ENCODE results near the gene GALNT13.

Gene GALNT13

DNA sequence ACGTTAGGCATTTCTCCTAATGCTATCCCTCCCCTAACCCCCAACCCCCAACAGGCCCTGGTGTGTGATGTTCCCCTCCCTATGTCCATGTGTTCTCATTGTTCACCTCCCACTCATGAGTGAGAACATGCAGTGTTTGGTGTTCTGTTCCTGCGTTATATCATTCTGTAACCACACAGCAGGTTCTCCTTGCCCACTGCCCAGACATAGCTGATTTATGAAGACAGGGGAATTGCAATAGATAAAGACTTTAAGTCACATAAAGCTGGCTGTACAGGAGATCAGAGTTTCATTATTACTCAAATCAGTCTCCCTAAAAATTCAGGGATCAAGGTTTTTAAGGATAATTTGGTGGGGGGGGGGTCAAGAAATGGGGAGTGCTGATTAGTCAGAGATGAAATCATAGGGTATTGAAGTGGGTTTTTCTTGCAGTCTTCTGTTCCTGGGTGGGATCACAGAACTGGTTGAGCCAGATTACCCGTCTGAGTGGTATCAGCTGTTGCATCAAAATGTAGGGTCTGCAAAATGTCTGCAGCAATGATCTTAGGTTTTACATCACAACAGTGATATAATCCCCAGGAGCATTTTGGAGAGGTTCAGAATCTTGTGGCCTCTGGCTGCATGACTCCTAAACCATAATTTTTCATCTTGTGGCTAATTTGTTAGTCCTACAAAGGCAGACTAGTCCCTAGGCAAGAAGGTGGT is 434.7 kb downstream of the GALNT13 start:
- DNase-seq (ENCODE audit: low spot score), result no peak

DNA sequence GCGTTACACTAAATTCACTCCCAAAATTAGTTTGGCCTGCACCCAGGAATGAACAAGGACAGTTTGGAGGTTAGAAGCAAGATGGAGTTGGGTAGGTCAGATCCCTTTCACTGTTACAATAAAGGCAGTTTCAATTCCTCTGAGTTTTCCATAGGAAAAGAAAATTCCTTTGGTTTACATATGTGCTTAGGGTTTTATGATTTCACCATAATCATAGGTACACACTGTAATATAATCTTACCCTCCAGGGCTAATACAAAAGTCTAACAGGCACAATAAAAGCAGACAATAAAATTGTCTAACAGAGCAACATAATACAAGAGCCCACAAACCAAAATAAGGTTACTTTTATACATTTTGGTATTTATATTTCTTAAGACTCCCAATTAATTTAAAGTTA is 435.3 kb downstream of the GALNT13 start:
- DNase-seq (ENCODE audit: low spot score), result no peak

DNA sequence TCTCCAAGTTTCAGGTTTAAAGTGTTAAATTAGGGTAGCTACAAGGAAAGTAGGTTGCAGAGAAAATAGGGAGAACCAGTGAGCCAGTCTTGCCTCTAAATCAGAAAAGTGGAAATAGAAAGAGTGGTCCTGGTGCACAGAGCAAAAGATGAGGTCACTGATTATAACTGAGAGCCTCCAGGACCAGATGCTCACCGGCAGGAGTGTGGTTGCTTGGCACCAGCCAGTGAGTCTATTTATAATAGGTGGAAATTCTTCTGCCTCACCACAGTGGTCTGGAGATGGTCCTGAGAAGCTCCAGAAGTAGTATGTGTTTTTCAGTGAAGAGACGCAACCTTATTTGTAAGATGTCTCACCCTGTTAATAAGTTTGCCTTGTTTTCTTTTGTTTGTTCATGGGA is 452.9 kb downstream of the GALNT13 start:
- DNase-seq (ENCODE audit: low spot score), result no peak

DNA sequence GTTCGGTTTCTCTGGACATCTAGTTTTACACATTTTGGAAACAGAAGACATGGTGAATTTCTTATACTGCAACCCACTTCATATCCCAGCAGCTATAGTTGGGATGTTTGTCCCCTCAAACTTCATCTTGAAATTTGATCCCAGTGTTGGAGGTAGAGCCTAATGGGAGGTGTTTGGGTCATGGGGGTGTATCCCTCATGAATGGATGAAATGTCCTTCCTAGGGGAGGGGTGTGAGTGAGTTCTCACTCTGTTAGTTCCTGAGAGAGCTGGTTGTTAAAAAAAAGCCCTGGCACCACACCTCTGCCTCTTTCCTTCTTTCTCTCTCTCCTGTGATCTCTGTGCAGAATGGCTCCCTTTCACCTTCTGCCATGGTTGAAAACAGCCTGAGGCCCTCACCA is 457.8 kb downstream of the GALNT13 start:
- no peak for DNase-seq (ENCODE audit: low spot score)

DNA sequence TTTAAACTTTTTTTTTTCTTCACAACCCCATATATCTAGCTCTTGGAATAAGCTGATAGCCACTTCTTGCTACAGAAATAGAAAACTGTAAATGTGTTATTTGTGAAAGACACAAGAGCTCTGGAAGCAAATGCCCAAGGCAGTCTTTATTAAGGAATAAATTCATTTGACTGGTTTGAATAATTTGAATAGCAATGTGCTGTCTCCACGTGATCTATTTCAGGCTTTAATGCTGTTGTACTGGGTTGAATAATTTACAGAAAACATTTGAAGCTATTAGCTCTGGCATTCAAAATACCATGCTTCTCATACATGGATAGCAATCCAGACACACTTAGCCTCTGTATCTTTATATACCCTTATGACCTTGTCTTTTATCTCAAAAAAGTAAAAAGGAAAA is 460.1 kb downstream of the GALNT13 start:
- no peak for DNase-seq (ENCODE audit: low spot score)

DNA sequence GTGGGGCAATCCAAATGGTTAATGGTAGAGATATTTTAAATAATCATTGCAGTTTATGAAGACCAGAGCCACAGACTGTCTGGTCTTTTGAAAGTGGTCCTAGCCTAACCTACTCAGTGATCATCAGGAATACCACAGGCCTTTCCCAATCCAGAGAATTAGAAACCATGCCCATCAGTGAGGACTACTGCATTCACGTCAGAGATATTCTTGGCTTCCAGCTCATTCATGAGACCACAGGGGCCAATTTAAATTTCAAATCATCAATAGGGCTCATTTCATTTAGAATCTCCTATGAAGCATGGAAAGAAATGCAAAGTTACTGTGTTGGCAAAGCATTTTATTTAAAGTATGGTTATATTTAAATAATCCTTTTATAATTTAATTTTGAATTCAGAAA is 464.5 kb downstream of the GALNT13 start:
- no peak for DNase-seq (ENCODE audit: low spot score)

DNA sequence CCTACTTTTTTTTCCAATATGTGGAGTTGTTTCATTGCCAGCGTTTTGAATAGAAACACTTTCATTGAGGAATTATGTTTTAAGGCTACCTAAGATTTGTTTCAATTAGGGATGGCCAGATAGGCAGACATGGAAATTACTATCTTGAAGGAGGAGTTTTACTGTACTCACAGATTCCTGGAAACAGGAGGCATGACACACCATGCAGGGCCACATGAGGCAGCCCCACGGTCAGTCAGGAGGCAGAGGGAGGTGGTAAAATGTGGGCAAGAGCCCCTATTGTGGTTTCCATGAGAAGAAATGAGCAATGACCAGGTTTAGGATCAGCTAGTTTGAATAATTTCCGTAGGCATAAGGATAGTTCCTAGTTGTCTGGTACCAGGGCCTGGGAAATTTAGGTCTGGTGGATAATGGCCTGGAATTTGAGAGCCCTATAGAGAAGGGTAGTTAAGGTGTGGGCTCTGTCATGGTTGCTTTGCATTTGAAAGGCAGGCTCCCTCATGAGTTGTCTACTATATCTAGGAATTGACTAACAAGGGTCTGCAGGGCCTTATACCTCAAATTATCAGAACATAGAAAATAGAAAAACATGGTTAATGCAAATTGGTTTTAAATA is 466.7 kb downstream of the GALNT13 start:
- DNase-seq (ENCODE audit: low spot score), result no peak

DNA sequence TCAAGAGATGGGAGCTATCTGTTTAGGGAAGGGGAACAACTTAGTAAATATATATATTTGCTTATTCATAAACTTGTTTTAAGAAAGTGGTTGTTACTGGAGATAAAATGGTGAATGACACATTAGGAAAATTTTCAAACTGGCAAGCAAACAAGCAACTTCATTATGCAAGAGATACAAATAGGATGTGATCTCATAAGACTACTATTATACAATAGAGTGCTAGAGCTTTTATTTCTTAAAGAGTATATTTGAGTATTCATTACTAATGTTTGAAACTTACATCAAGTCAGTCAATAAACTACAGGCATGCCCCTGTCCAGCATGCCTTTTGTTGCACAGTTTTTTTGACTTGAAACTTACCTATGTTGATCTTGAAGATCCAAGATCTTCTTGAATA is 471.6 kb downstream of the GALNT13 start:
- no peak for DNase-seq (ENCODE audit: low spot score)

DNA sequence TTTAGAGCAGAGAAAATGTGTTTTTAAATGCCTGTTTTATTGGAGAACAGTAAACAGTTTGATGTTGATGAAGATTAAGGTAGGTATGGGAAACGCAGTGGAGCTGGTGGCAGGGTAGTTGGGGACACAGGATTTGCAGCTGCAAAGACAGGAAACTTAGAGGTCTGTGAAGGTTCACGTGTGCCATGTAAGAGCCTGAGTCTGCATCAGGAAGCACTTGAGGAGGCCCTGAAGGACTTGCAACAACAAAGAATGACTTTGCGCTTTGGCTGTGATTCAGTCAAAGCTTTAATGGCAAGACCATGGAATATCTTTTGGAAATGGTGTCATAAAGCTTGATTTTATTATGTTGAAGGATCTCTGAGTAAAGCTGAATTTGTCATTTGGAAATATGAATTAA is 479.2 kb downstream of the GALNT13 start:
- DNase-seq (ENCODE audit: low spot score), result no peak

DNA sequence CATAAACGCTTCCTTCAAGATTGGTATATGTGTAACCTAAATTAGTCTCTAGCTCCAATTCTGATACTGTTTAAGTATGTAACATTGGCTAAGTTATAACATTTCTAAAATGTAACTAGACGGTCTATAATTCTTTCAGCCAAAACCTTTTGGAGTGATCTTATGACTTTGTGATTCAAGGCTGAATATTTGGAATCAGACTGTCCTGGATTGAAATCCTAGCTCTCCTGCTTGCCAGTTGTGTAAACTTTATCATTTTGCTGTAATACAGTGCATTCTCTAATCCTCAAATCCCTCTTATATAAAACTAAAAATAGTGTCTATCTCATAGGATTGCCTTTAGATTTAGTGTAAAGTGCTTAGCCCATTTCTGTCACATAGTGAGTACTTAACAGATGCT is 489.6 kb downstream of the GALNT13 start:
- no peak for DNase-seq (ENCODE audit: low spot score)

DNA sequence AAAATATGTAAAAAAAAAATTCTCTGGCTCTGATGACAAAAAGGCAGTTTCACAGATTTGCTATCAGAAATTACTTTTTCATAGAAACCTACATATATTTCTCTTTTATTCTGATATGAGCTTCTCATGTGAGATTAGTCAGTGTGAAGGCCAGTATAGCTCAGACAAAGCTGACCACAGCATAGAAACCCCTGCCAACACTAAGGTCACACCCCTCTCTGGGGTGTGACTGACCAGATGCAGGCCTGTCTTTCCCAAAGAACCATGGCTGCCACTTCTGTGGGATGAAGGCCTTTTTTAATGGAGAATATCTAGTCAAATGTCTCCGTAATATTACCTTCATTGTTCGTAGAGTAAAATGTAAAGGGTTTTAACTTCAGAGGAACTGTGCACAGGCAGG is 496.4 kb downstream of the GALNT13 start:
- DNase-seq (ENCODE audit: low spot score), result no peak

DNA sequence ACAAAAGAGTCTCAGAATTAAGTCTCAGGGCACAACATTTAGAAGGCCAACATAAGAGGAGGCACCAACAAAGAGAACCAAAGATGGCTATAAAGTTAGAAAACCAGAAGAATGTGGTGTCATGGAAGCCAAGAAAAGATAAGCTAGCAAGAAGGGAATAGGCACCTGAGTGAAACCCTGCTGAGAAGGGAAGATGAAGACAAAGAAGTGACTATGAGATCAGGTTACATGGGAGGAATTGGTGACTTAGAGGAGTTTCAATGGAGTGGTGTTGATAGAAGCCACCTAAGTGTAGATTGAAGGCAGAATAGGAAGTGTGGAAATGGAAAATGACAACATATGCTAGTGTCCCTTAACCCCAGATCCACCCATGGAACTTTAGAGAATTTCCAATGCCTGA is 499.2 kb downstream of the GALNT13 start:
- no peak for DNase-seq (ENCODE audit: low spot score)

DNA sequence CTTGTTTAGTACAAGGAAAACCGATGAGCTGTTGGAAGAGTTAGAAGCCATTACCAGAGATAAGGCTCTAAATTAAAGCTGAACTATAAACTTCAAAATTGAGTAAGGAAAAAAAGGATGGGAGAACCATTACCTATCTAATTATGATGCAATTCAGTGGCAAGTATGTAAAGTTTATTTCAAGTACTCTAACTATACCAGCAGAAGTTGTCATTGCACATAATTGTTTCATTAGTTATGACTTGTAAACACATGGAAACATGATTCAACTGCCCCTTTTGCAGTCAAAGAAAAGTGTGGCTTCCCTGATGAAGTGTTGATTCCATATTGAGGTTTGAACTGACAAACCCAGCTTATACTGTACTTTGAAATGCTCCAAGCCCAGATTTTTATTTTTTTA is 502.7 kb downstream of the GALNT13 start:
- DNase-seq (ENCODE audit: low spot score), result no peak

DNA sequence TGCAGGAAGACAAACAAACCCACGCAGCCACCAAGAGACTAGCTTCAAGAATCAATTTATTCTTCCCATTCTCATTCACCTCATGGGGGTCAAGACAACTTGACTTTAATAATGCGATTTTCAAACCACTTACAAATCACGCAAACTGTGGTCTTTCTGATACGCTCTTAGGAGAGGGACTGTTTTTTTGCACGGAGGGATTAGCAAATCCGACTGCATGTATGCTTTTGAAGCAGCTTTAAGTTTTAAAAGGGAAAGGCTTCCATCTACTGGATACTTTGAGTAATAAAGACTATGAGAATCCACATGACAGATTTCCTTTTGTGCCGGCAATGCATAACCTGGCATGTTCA is 503.8 kb downstream of the GALNT13 start:
- peak; percentile 79 for DNase-seq (ENCODE audit: low spot score)

DNA sequence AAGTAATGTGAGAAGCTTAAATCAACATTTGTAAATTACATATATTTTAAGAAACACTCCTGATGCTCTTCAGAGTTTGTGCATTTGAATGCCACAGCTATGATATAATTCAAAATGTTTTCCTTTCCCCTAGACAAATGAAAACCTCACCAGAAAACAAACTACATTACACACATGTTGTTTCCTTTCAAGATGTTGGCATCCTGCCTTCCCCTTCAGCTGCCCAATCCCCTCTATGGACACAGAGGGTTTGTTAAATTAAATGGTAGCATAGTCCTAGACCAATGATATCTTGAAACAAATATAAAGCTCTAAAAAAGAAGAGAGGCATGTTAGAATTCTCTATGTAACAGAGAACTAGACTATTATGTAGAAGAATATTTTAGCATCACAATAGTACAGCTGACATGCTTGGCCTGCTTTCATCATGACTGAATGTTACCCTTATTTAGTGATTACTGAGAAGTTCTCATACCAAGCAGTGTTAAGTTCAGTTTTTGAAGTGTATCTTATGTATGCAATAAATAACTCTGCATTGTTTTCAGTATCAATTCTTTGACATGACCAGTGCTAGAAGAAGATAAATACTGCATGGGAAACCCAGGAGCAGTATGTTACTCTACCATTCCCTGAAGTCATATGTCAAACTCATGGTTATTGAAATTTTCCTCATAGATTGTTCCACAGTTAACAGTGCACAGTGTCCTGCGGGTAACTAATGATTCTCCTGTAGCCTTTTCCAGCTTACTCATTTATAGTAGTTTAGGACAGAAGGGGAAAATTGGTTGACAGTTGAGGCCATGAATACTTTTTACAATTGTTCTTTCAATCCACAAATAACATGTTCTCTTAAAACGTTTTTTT is 510.4 kb downstream of the GALNT13 start:
- DNase-seq (ENCODE audit: low spot score), result no peak

DNA sequence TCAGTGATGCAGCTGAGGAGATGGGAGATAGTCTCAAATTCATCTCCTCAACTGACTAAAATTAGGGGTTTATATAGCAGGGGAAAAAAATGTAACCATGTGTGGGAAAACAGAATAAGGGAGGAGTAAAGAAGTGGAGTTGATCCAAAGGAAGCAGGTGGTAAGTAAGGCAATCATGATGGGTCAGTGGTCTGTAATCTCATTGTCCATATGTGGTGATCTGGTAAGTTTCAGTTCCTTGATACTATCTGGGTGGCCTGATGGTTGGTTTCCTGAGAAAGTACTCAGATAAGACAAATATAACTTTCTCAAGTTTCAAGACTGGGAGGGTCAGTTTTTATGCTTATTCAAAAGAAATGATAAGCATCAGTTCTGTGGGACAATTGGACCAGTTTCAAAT is 514.5 kb downstream of the GALNT13 start:
- no peak for DNase-seq (ENCODE audit: low spot score)

DNA sequence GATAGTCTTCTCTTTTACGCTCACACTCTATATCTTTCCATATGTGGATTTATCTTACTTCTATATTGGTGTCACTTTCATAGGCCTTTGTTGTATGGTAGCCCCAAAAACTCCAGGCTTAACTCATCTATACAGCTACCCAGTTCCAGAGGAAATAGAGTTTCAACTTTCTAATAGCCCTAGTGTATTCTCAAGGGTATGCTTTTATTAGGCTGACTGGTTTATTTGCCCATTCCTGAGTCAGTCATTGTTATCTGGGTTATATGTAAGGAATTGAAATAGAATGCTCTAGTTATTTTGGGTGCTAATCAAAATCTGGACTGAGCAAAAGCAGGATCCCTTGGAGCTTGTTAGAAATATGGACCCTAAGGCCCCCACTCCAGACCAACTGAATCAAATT is 519.3 kb downstream of the GALNT13 start:
- no peak for DNase-seq (ENCODE audit: low spot score)

DNA sequence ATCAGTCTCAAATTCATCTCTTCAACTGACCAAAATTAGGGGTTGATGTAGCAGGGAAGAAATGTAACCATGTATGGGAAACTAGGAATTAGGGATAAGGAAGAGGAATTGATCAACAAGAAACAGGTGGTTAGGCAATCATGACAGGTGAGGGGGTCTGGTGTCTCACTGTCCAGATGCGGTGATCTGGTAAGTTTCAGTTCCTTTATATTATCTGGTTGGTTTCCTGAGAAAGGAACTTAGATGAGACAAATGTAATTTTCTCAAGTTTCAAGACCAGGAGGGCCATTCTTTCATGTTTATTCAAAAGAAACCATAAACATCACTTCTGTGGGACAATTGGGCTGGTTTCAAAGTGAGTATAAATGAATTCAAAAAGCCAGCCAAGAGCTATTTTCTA is 520.5 kb downstream of the GALNT13 start:
- no peak for DNase-seq (ENCODE audit: low spot score)

DNA sequence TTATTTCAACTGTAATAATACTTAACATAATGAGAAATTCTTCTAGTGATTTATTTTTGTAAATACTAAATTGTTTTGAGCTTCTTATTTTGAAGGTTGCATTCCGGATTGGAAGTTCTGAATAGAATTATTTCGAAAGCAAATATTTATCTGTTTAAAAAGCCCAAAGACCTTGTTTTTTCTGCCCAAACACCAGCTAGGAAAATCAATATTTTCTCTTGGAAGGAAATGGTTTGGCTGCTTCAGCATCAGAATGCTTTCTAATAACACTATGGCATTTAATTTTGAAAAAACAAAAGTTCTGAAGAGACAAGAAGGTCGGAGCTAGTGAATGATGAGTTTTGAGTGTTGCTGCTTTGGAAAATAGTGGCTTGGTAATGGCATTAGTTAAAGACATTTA is 522.9 kb downstream of the GALNT13 start:
- no peak for DNase-seq (ENCODE audit: low spot score)

DNA sequence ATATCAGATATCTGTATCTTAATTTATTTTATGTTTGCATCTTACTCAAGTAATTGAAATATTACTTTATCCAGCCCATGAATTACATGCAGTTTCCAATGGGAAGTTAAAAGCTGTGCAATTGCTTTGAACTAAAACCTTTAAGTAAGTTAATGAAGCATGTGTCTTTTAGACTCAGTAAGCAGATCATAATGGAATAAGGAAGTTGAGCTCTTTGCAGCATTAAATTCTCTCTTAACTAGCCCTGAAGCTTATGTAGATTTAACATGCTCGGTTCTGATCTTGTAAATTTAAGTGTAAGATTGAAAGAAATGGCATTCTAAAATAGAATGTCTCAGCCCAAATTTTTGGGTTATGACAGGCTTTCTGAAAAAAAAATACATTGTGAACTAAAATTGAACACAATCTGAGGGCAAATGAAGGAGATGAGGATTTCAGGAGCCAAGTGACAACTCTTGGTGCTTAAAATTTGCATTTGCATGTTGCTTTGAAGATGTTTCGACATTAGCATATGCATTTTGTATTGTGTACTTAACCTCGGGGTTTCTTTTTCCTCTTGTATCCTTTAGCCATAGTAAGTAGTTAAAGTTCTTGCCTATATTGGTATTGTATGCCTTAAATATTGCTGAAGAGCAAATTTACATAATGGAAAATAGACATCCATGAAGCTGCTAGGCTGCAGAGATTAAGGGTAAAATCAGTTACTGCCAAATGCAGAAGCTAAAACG is 529.0 kb downstream of the GALNT13 start:
- no peak for DNase-seq (ENCODE audit: low spot score)

DNA sequence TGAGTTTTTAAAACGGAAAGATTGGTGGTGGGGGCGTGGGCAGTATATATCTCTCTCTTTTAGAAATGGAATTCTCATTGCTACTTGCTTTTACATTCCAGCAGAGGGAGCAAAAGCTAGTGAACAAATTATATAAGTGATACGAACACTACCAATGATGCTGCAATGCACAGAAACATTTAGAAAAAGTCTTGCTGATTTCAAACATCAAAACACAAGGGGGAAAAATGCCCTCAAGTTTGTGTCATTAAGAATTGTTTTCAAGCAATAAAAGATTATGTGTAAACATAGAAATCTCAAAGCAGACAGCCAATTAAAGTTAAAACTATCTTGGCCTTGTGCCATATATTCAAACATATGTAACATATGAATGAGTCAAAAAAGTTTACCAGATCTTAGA is 530.5 kb downstream of the GALNT13 start:
- peak; percentile 10 for DNase-seq (ENCODE audit: low spot score)

DNA sequence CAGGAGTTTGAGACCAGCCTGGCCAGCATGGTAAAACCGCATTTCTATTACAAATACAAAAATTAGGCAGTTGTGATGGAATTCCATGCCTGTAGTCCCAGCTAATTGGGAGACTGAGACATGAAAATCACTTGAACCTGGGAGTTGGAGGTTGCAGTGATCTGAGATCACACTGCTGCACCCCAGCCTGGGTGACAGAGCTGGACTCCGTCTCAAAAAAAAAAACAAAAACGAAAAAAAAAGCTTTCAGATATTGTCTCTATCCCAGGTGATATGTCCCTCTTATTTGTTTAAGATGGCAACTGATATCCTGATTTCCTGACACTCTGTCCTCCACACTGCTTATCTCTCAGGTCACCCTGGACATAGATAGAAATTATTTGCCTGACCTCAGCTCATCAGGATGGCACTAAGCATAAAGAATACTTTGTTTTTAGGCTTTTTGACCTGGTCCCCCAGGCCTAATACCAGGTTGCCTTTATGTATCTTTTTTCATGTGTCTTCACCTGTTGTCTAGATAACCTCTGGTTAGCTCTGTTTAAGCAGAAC is 531.6 kb downstream of the GALNT13 start:
- no peak for DNase-seq (ENCODE audit: low spot score)
